ACC112 (cell line): ENCODE measurements around the gene RORC.

Source experiments
- H2AFZ ChIP-seq: fragments of 200-600 bp; sonication (generic); one replicate; pipeline ENCODE4 v1.6.0; 2017; ENCODE audit warnings: antibody characterized with exemption, low read length; ENCODE audit not compliant: unreplicated experiment
- H3K27ac ChIP-seq: fragments of 200-600 bp; sonication (generic); 2 replicates; pipeline ENCODE4 v1.5.1; 2014; ENCODE audit warnings: low read depth, mild to moderate bottlenecking, antibody characterized with exemption, low read length, moderate library complexity
- H3K27me3 ChIP-seq: fragments of 200-600 bp; sonication (generic); 2 replicates; pipeline ENCODE4 v1.6.1; 2014; ENCODE audit warnings: mild to moderate bottlenecking, antibody characterized with exemption, low read length, moderate library complexity, mixed read lengths; ENCODE audit not compliant: insufficient read depth
- H3K36me3 ChIP-seq: fragments of 200-600 bp; sonication (generic); 2 replicates; pipeline ENCODE4 v1.6.1; 2016; ENCODE audit warnings: mild to moderate bottlenecking, antibody characterized with exemption, low read length, moderate library complexity, mixed read lengths; ENCODE audit not compliant: insufficient read depth
- H3K4me1 ChIP-seq: fragments of 200-600 bp; sonication (generic); one replicate; pipeline ENCODE4 v1.6.1; 2016; ENCODE audit warnings: low read length, mixed read lengths; ENCODE audit not compliant: insufficient read depth, unreplicated experiment, control insufficient read depth
- H3K4me3 ChIP-seq: fragments of 200-600 bp; sonication (generic); 2 replicates; pipeline ENCODE4 v1.5.1; 2014; ENCODE audit warnings: mild to moderate bottlenecking, low read depth, low read length
- H3K79me2 ChIP-seq: fragments of 200-600 bp; sonication (generic); one replicate; pipeline ENCODE4 v1.6.0; 2016; ENCODE audit warnings: low read length; ENCODE audit not compliant: control insufficient read depth, unreplicated experiment, insufficient read depth

RORC gene

GRCh38 chr1:151816548-151817352, 14.9 kb downstream of the RORC start:
- Histone ChIP-seq H2AFZ (no peak overlapping the region), H3K4me3 (no peak overlapping the region), H3K27ac (no peak overlapping the region)

GRCh38 chr1:151815716-151816327, 15.8 kb downstream of the RORC start:
- peaks cover 23% of the 10 kb centered on the region for H3K27me3 ChIP-seq
- no peak overlapping the region for H3K4me3 ChIP-seq
- no peaks in the 10 kb centered on the region for H3K79me2 ChIP-seq
- H3K27ac ChIP-seq: no peak overlapping the region
- no peaks in the 10 kb centered on the region for H3K36me3 ChIP-seq
- peaks cover 12% of the 10 kb centered on the region for H3K4me1 ChIP-seq
- no peak overlapping the region for H2AFZ ChIP-seq

More at GRCh38 chr1:151816548-151817352, 14.9 kb downstream of the RORC start:
- Histone ChIP-seq H3K36me3 (no peaks in the 10 kb centered on the region), H3K4me1 (peaks cover 3% of the 10 kb centered on the region), H3K79me2 (no peaks in the 10 kb centered on the region), H3K27me3 (peaks cover 23% of the 10 kb centered on the region)

- Histone ChIP-seq H3K4me3 (no peak overlapping the region), H3K27me3 (peaks cover 23% of the 10 kb centered on the region), H2AFZ (no peak overlapping the region), H3K27ac (no peak overlapping the region), H3K36me3 (no peaks in the 10 kb centered on the region), H3K4me1 (peaks cover 9% of the 10 kb centered on the region), H3K79me2 (no peaks in the 10 kb centered on the region)
Measured at GRCh38 chr1:151814971-151815545, 16.5 kb downstream of the RORC start.

- Histone ChIP-seq H3K27ac (no peak overlapping the region), H3K27me3 (peaks cover 23% of the 10 kb centered on the region), H3K4me1 (peaks cover 9% of the 10 kb centered on the region), H3K79me2 (no peaks in the 10 kb centered on the region), H3K4me3 (no peak overlapping the region), H3K36me3 (no peaks in the 10 kb centered on the region), H2AFZ (no peak overlapping the region)
Measured at GRCh38 chr1:151814426-151814825, 17.2 kb downstream of the RORC start.

- H3K27ac ChIP-seq: no peak overlapping the region
- no peaks in the 10 kb centered on the region for H3K79me2 ChIP-seq
- peaks cover 27% of the 10 kb centered on the region for H3K27me3 ChIP-seq
- H3K4me1 ChIP-seq: peaks cover 9% of the 10 kb centered on the region
- no peaks in the 10 kb centered on the region for H3K36me3 ChIP-seq
- no peak overlapping the region for H2AFZ ChIP-seq
- H3K4me3 ChIP-seq: no peak overlapping the region
Measured at GRCh38 chr1:151813271-151813977, 18.2 kb downstream of the RORC start.

GRCh38 chr1:151811181-151811580, 20.4 kb downstream of the RORC start:
- Histone ChIP-seq H3K4me1 (peaks cover 9% of the 10 kb centered on the region), H3K27ac (no peak overlapping the region), H3K79me2 (no peaks in the 10 kb centered on the region), H3K4me3 (no peak overlapping the region), H3K36me3 (no peaks in the 10 kb centered on the region), H3K27me3 (peaks cover 48% of the 10 kb centered on the region), H2AFZ (no peak overlapping the region)

GRCh38 chr1:151809985-151810556, 21.5 kb downstream of the RORC start:
- Histone ChIP-seq H3K36me3 (no peaks in the 10 kb centered on the region), H2AFZ (no peak overlapping the region), H3K79me2 (no peaks in the 10 kb centered on the region), H3K27me3 (peaks cover 51% of the 10 kb centered on the region), H3K27ac (no peak overlapping the region), H3K4me1 (peaks cover 9% of the 10 kb centered on the region), H3K4me3 (no peak overlapping the region)

GRCh38 chr1:151809290-151809984, 22.2 kb downstream of the RORC start:
- Histone ChIP-seq H3K79me2 (no peaks in the 10 kb centered on the region), H3K27ac (no peak overlapping the region), H3K36me3 (no peaks in the 10 kb centered on the region), H3K4me3 (no peak overlapping the region), H3K4me1 (peaks cover 9% of the 10 kb centered on the region), H3K27me3 (peaks cover 54% of the 10 kb centered on the region), H2AFZ (no peak overlapping the region)

- Histone ChIP-seq H3K79me2 (no peaks in the 10 kb centered on the region), H3K27me3 (peaks cover 59% of the 10 kb centered on the region), H3K4me1 (peaks cover 9% of the 10 kb centered on the region), H3K27ac (no peak overlapping the region), H2AFZ (no peak overlapping the region), H3K4me3 (no peak overlapping the region), H3K36me3 (no peaks in the 10 kb centered on the region)
Measured at GRCh38 chr1:151807766-151808165, 23.8 kb downstream of the RORC start.

GRCh38 chr1:151807131-151807530, 24.5 kb downstream of the RORC start:
- no peak overlapping the region for H2AFZ ChIP-seq
- H3K79me2 ChIP-seq: no peaks in the 10 kb centered on the region
- no peaks in the 10 kb centered on the region for H3K36me3 ChIP-seq
- no peak overlapping the region for H3K4me3 ChIP-seq
- peaks cover 66% of the 10 kb centered on the region for H3K27me3 ChIP-seq
- no peak overlapping the region for H3K27ac ChIP-seq
- H3K4me1 ChIP-seq: peaks cover 9% of the 10 kb centered on the region
